GM19025 (cell line): ENCODE measurements around the gene CD300LG.

ENCODE experiments used
- ATAC-seq: cut with Tn5 transposase; IDR thresholded peaks from one replicate; pipeline ENCODE4 v1.9.1; 2021; ENCODE audit warnings: mild to moderate bottlenecking, low read depth, moderate library complexity; ENCODE audit not compliant: unreplicated experiment

Gene CD300LG

DNA sequence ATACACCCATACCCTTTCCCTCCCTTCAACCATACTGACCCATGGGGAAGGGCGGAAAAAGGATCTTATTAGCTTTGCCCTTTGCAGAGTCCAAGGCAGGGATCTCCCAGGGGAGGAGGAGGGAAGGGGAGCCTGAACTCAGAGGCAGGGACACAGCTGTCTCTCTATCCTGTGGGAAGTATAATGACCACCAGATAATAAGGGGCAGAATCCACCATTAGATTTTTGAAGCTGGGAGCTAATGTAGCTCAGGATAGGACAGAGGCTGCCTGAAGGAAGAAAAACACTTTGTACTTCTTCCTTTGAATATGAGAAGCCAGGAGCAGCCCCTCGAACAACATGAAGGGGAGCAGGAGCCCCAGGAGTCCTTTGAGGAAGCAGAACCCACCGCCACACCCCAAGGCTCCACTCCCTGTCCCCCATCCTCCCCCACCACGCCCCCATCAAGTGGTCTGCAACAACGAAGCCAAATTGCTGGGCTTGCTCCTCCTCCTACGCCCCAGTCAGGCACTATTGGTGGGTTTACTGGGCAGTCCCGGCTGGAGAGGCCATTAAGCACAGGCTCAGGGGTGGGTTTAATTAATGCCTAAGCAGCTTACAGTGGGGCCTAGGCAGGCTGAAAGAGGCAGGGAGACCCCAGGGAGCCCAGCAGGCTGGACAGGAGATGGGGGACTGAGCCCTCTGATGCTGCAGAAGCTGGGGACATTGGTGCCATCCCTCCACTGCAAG, 55.0 kb downstream of the CD300LG start:
- ATAC-seq: no peak

DNA sequence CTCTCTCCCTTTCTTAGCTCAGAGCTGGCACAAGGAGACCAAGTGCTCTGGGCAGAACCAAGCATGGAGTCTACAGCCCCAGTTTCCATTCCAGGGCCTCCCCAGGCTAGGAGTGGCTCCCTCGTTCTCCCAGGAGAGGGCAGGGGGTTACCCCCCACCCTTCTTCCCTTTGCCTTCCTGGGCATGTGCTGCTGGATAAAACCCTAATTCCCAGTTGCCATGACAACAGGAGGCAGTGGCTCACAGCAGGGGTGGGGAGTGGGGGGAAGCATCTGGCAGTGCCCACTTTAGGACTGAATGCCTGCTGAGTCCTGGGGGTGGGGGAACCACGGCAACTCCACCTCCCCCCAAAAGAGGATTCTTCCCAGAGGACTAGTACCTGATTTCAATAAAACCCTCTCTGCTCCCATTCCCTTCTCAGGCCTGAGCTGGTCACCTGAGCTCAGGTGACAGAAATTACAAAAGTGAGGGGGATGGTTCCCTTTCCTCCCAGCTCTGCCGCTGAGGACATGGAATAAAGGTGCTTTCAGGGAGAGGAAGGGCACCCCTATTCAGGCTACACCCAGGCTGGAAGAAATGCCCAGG, 58.5 kb downstream of the CD300LG start:
- ATAC-seq: no peak

DNA sequence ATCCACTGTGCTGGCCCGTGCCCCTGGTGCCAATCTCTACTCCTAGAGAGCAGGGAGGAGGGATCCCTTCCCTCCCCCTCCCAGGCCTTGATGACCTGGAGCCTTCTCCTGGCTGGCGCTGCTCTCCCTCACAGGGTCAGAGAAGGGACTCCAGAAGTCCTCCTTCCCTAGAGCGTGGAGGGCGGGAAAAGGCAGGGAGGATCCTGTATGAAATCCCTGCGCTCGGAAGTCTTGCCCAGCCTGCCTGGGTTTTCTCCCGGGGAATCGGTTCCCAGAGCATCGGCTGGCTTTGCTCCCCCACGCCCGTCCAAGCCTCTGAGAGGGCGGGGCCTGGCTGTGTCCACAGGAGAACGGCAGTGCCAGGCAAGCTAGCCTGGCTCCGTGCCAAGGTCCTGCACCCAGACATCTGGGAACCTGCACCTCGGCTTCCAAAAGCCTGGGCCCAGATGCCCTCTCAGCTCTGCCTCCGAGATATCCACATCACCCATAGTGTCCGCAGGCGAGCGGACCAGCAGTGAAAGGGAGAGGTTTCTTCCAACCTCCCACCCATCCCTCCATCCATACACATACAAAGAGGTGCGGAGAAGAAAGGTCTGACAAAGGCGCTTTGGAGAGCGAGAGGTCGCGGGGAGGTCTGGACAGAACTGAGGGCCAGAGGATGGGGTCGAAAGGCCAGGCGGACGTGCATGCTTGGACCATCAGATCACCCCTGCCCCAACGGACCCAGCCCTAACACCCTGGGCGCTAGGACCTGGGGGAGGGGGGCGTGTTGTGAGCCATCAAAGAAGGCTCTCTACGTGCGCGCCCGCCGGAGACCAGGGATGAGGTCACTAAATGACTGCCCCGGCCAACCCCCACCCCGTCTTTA, 59.2 kb downstream of the CD300LG start:
- no peak for ATAC-seq

DNA sequence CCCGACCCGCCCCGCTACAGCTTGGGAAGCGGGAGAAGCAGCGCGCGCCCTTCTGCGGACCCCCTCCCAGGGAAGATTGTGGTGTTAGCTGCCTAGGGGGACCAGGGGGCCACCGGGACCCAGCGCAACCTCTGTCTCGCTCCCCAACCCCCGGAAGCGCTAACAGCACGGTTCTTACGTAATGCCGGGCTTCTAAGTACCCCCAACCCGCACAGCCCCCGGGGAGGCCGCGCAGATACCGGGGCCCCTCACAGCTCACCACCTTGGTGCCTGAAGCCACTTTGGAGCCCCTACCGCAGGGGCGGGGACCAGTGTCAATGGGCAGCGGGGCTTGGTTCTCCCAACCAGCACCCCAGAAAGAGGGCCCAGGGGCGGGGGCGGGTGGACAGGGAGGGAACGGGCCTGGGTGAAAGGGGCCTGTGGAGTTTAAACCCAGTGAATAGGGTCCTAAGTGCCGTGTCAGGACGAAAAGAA, 60.0 kb downstream of the CD300LG start:
- no peak for ATAC-seq

DNA sequence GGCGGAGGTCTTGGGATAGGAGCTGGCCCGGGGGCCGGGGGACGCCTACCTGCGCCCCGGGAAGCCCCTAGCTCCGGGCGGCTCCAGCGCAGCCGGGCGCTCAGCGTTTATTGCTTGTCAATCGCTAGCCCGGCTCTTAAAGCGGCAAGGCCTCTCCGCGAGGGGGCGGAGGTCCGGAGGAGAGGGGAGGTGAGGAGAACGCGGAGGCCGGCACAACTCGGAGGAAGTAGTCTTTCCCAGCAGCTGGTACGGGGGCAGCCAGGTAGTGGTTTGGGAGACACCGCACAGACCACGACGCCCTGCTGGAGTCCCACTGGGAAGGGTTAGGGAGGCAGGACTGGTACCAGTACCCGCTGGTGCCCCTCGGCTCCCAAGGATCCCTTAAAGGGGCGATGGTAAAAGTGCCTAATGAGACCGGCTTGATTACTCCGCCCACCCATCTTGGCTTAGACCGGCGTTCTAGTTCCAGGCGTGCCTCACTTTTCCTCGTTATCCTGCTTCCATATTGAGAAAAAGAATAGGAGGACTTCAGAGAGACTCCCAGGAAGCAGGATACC, 60.5 kb downstream of the CD300LG start, which contains the start of gene MPP2:
MPP2 (minus strand) TSS at position 112 of the 557 bp plus-strand sequence. CDS start 3,076 bp downstream, outside the sequence.
- no peak for ATAC-seq

DNA sequence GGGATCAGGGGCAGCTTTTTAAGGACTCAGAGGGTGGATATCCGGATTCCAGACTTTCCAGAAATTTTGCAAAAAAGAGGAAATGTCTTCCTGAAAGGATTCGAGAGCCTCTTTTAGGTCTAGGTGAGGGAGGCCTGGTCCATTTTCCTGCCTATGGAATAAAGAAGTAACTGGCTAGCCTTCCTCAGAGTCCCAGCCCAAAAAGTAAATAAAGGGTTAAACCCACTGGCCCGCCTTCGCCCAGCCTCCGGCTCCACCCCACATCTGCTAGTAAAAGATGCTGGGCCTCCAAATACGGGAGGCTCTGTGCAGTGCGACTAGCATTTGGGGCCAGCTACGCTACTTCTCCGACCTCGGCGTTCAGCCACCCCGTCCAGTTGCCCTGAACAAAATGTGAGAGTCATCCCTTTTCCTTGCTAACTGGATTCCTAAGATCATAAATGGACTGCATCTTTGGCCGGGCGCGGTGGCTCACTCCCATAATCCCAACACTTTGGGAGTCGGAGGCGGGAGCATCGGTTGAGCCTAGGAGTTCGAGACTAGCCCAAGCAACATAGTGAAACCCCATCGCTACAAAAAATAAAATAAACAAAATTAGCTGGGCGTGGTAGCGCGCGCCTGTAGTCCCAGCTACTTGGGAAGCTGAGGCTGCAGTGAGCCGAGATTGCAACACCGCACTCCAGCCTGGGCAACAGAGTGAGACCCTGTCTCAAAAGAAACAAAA, 61.2 kb downstream of the CD300LG start:
- no peak for ATAC-seq

DNA sequence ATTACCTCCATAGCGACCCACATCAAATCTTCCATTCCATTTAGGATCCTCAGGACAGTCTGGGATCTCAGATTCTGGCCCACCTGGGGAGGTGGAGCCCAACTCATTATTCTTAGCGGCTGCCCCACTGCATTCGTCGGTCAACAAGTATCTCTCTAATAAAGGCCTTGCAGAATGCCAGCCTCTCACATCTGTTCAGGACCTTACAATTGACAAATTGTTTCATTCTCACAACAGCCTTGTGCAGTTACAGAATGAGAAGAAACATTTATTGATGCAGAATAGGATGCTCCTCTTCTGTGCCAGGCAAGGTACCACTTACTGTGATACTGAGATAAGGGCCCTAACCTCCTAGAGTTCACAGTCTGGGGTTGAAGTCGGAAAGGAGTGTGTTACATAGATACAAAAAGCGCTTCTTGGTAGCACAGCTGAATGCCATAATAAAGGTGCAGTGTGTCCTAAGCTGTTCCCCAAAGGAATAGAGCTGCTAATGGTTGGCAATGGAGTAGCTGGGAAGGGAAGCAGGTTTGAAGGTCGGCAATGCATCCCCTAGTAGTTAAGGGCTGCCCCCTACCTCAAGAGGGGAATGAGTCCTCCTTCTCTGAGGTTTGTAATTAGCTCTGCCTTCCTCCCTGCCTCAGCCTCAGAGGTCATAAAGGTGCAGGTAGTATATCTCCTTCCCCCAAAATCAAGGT, 62.7 kb downstream of the CD300LG start:
- no peak for ATAC-seq

DNA sequence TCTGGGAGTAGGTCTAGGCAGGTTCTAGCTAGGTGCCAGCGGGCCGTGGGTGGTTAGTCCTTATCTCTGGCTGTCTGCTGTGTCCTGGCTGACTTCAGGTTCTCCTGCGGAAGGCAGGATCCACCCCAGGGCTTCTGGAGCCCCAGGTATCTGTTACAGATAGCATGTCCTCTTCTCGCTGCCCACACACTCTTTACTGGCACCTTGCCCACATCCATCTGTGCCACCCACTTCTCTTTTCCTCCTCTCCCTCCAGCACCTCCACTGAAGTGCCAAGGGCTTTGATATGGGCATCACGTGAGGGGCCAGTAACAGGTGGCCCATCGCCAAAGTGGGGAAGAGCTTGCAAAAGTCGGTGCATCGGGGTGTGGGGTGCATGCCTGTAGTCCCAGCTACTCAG, 64.9 kb downstream of the CD300LG start:
- no peak for ATAC-seq

DNA sequence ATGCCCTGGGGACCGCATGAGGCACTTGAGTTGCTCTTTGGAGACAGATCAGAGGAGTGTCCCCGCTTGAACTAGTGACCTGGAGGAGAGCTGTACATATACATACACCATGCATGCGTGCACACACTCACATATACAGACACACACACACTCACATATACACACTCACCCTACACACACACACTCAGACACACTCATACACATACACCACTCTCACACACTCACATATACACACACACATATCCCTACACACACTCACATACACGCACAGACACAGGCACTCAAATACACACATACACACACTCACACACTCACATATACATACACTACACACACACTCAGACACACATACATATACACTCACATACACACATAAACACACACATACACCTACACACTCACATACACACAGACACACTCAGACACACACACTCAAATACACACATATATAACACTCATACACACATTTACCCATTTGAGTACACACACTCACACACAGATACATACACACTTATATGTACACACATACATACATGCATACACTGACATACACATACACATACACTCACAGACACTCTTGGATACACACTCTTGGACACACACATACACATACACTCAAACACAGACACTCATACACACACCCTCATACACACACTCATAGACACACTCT, 65.8 kb downstream of the CD300LG start:
- no peak for ATAC-seq
